C4-2B (cell line): Measurements from ENCODE around the gene ARHGEF28.

ENCODE experiments used
- H3K27ac ChIP-seq: fragments of 450-650 bp; 2 replicates; pipeline ENCODE4 v1.5.1; 2017
- CTCF ChIP-seq: fragments of 450-650 bp; conservative IDR thresholded peaks from 2 replicates; pipeline ENCODE4 v1.5.1; 2017; ENCODE audit warnings: mild to moderate bottlenecking
- ZFX ChIP-seq: fragments of 450-650 bp; IDR thresholded peaks from 2 replicates; pipeline ENCODE4 v1.6.1; 2017

The ARHGEF28 gene

GRCh38 chr5:73968729-73969128 lies 342.7 kb downstream of the ARHGEF28 start:
- no peak overlapping the region for H3K27ac ChIP-seq
- no peak for TF ChIP-seq CTCF
- TF ChIP-seq ZFX, result no peak

- TF ChIP-seq ZFX (no peak), CTCF (no peak)
Measured at GRCh38 chr5:73969195-73970036, 343.4 kb downstream of the ARHGEF28 start.

GRCh38 chr5:73971326-73971725 lies 345.3 kb downstream of the ARHGEF28 start:
- no peak overlapping the region for H3K27ac ChIP-seq
- no peak for TF ChIP-seq ZFX
- TF ChIP-seq CTCF, result no peak

More at GRCh38 chr5:73969195-73970036, 343.4 kb downstream of the ARHGEF28 start:
- no peak overlapping the region for H3K27ac ChIP-seq

GRCh38 chr5:73973135-73973534 lies 347.1 kb downstream of the ARHGEF28 start:
- TF ChIP-seq CTCF (no peak), ZFX (no peak)
- H3K27ac ChIP-seq, result no peak overlapping the region

- no peak overlapping the region for H3K27ac ChIP-seq
- no peak for TF ChIP-seq CTCF
- no peak for TF ChIP-seq ZFX
Measured at GRCh38 chr5:73974871-73975360, 348.9 kb downstream of the ARHGEF28 start.

- TF ChIP-seq ZFX (no peak), CTCF (no peak)
- no peak overlapping the region for H3K27ac ChIP-seq
Measured at GRCh38 chr5:73975845-73976244, 349.8 kb downstream of the ARHGEF28 start.

- TF ChIP-seq ZFX (no peak), CTCF (no peak)
- no peak overlapping the region for H3K27ac ChIP-seq
Measured at GRCh38 chr5:73977146-73977545, 351.1 kb downstream of the ARHGEF28 start.
